GM19467 (cell line): ENCODE results near the gene SGK1.

ENCODE experiments used
- ATAC-seq: cut with Tn5 transposase; IDR thresholded peaks from one replicate; pipeline ENCODE4 v1.9.1; 2021; ENCODE audit warnings: mild to moderate bottlenecking, moderate library complexity; ENCODE audit not compliant: unreplicated experiment

Gene SGK1

GRCh38 chr6:134317471-134318131, at the start of gene SGK1:
Gene SGK1, minus strand, starts transcription at chr6:134318112. Its CDS starts 652 bp downstream, at chr6:134317460.
- no peak for ATAC-seq

- no peak for ATAC-seq
Observed at GRCh38 chr6:134363323-134364039, 45.6 kb upstream of the SGK1 start.

GRCh38 chr6:134361011-134361410, 43.1 kb upstream of the SGK1 start:
- ATAC-seq: no peak

GRCh38 chr6:134359302-134359701, 41.4 kb upstream of the SGK1 start:
- no peak for ATAC-seq

- no peak for ATAC-seq
Observed at GRCh38 chr6:134358320-134358719, 40.4 kb upstream of the SGK1 start.

GRCh38 chr6:134357022-134357487, 39.1 kb upstream of the SGK1 start:
- no peak for ATAC-seq

GRCh38 chr6:134356405-134356804, 38.5 kb upstream of the SGK1 start:
- ATAC-seq: no peak

- ATAC-seq: no peak
Observed at GRCh38 chr6:134352786-134353480, 35.0 kb upstream of the SGK1 start.

GRCh38 chr6:134351615-134352474, 33.9 kb upstream of the SGK1 start:
- ATAC-seq: no peak

- ATAC-seq: no peak
Observed at GRCh38 chr6:134347885-134348805, 30.2 kb upstream of the SGK1 start.

- ATAC-seq: no peak
Observed at GRCh38 chr6:134346932-134347545, 29.1 kb upstream of the SGK1 start.

GRCh38 chr6:134345789-134346188, 27.9 kb upstream of the SGK1 start:
- ATAC-seq: no peak

GRCh38 chr6:134343066-134343465, 25.2 kb upstream of the SGK1 start:
- no peak for ATAC-seq

- ATAC-seq: no peak
Observed at GRCh38 chr6:134341999-134342567, 24.2 kb upstream of the SGK1 start.

GRCh38 chr6:134340179-134340975, 22.5 kb upstream of the SGK1 start:
- no peak for ATAC-seq

- no peak for ATAC-seq
Observed at GRCh38 chr6:134339216-134339615, 21.3 kb upstream of the SGK1 start.

- ATAC-seq: no peak
Observed at GRCh38 chr6:134331256-134331655, 13.3 kb upstream of the SGK1 start.

GRCh38 chr6:134330555-134330954, 12.6 kb upstream of the SGK1 start:
- no peak for ATAC-seq
